MM.1S (cell line): Measurements from ENCODE around the gene NDUFS2.

Source experiments
- EZH2 ChIP-seq: fragments of 300-600 bp; sonication (generic); optimal IDR thresholded peaks from 2 replicates; pipeline ENCODE3; 2017; ENCODE audit warnings: low read depth, mild to moderate bottlenecking, antibody characterized with exemption, low read length, mixed read lengths
- EZH2phosphoT487 ChIP-seq: fragments of 300-600 bp; sonication (generic); IDR thresholded peaks from 2 replicates; pipeline ENCODE4 v1.6.1; 2018; ENCODE audit warnings: antibody characterized with exemption, low read length
- TF ChIP-seq, protein P1 (sequence below): fragments of 300-600 bp; sonication (generic); IDR thresholded peaks from 2 replicates; pipeline ENCODE4 v1.5.1; 2016; ENCODE audit warnings: antibody characterized with exemption, low read length, mixed read lengths

- TF ChIP-seq, protein P1, sequence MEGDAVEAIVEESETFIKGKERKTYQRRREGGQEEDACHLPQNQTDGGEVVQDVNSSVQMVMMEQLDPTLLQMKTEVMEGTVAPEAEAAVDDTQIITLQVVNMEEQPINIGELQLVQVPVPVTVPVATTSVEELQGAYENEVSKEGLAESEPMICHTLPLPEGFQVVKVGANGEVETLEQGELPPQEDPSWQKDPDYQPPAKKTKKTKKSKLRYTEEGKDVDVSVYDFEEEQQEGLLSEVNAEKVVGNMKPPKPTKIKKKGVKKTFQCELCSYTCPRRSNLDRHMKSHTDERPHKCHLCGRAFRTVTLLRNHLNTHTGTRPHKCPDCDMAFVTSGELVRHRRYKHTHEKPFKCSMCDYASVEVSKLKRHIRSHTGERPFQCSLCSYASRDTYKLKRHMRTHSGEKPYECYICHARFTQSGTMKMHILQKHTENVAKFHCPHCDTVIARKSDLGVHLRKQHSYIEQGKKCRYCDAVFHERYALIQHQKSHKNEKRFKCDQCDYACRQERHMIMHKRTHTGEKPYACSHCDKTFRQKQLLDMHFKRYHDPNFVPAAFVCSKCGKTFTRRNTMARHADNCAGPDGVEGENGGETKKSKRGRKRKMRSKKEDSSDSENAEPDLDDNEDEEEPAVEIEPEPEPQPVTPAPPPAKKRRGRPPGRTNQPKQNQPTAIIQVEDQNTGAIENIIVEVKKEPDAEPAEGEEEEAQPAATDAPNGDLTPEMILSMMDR: no peak
- TF ChIP-seq EZH2 (no peak), EZH2phosphoT487 (no peak)
Observed at GRCh38 chr1:161259765-161260164, 57.6 kb downstream of the NDUFS2 start.
